H9 (cell line): ENCODE data around the gene SRP72. TPM values are rescaled to one million over a fixed set of nuclear protein-coding genes. Genes with fewer than 3 reads are reported as not detected.

Experiments used
- DNase-seq: peaks from one replicate; pipeline ENCODE4 v3.0.0-alpha.2; 2017
- H2AFZ ChIP-seq: one replicate; pipeline ENCODE4 v1.6.1; 2013; ENCODE audit warnings: mild to moderate bottlenecking, low read length, control low read depth, moderate library complexity
- H2AK5ac ChIP-seq: 2 replicates; pipeline ENCODE4 v1.6.1; 2013; ENCODE audit warnings: low read length, control low read depth, mixed read lengths; ENCODE audit not compliant: insufficient read length
- H2BK120ac ChIP-seq: one replicate; pipeline ENCODE4 v1.6.1; 2013; ENCODE audit warnings: low read depth, mild to moderate bottlenecking, low read length, control low read depth, inconsistent platforms; ENCODE audit not compliant: poor library complexity, severe bottlenecking
- H2BK12ac ChIP-seq: 2 replicates; pipeline ENCODE4 v1.6.1; 2013; ENCODE audit warnings: low read length, control low read depth, mixed read lengths, low read depth; ENCODE audit not compliant: insufficient read length
- H2BK15ac ChIP-seq: 2 replicates; pipeline ENCODE4 v1.6.1; 2013; ENCODE audit warnings: low read depth, low read length, control low read depth
- H2BK20ac ChIP-seq: one replicate; pipeline ENCODE4 v1.6.1; 2013; ENCODE audit warnings: low read depth, mild to moderate bottlenecking, low read length, control low read depth, inconsistent platforms; ENCODE audit not compliant: poor library complexity, severe bottlenecking
- H2BK5ac ChIP-seq: 2 replicates; pipeline ENCODE4 v1.6.1; 2013; ENCODE audit warnings: low read length, control low read depth, mixed read lengths; ENCODE audit not compliant: insufficient read length
- H3K14ac ChIP-seq: 2 replicates; pipeline ENCODE4 v1.6.1; 2013; ENCODE audit warnings: low read length, control low read depth; ENCODE audit not compliant: insufficient read depth
- H3K18ac ChIP-seq: 2 replicates; pipeline ENCODE4 v1.6.1; 2013; ENCODE audit warnings: low read depth, mild to moderate bottlenecking, mixed read lengths, low read length, control low read depth; ENCODE audit not compliant: insufficient read length
- H3K23ac ChIP-seq: 2 replicates; pipeline ENCODE4 v1.6.1; 2013; ENCODE audit warnings: low read length, control low read depth, mixed read lengths, low read depth; ENCODE audit not compliant: insufficient read length
- H3K23me2 ChIP-seq: 2 replicates; pipeline ENCODE4 v1.6.1; 2013; ENCODE audit warnings: low read depth, mild to moderate bottlenecking, mixed read lengths, low read length, control low read depth; ENCODE audit not compliant: insufficient read length, poor library complexity, severe bottlenecking
- H3K27ac ChIP-seq: 2 replicates; pipeline ENCODE4 v1.5.1; 2013; ENCODE audit warnings: low read length, control low read depth, mixed read lengths, low read depth; ENCODE audit not compliant: insufficient read length
- H3K27me3 ChIP-seq: 2 replicates; pipeline ENCODE4 v1.6.1; 2013; ENCODE audit warnings: low read length, control low read depth, inconsistent platforms; ENCODE audit not compliant: insufficient read depth
- H3K4ac ChIP-seq: 2 replicates; pipeline ENCODE4 v1.6.1; 2013; ENCODE audit warnings: low read depth, mild to moderate bottlenecking, control low read depth, inconsistent platforms, low read length, moderate library complexity
- H3K4me1 ChIP-seq: 2 replicates; pipeline ENCODE4 v1.6.1; 2013; ENCODE audit warnings: low read length, control low read depth, inconsistent platforms; ENCODE audit not compliant: insufficient read depth
- H3K4me2 ChIP-seq: 2 replicates; pipeline ENCODE4 v1.6.1; 2013; ENCODE audit warnings: low read length, control low read depth, mixed read lengths; ENCODE audit not compliant: insufficient read length, insufficient read depth
- H3K56ac ChIP-seq: 2 replicates; pipeline ENCODE4 v1.6.1; 2013; ENCODE audit warnings: low read depth, mild to moderate bottlenecking, mixed read lengths, low read length, control low read depth; ENCODE audit not compliant: insufficient read length
- H3K79me1 ChIP-seq: 2 replicates; pipeline ENCODE4 v1.6.1; 2013; ENCODE audit warnings: low read depth, mild to moderate bottlenecking, moderate library complexity, low read length, control low read depth, inconsistent platforms; ENCODE audit not compliant: insufficient read depth, poor library complexity, severe bottlenecking
- H3K79me2 ChIP-seq: 2 replicates; pipeline ENCODE4 v1.6.1; 2013; ENCODE audit warnings: low read length, control low read depth, inconsistent platforms; ENCODE audit not compliant: insufficient read depth
- H3K9ac ChIP-seq: 2 replicates; pipeline ENCODE4 v1.6.1; 2013; ENCODE audit warnings: low read length, control low read depth, mixed read lengths; ENCODE audit not compliant: insufficient read length; ENCODE audit errors: extremely low read depth
- H3K9me3 ChIP-seq: one replicate; pipeline ENCODE4 v1.6.1; 2013; ENCODE audit warnings: low read depth, low read length, inconsistent platforms; ENCODE audit not compliant: control insufficient read depth
- H3T11ph ChIP-seq: one replicate; pipeline ENCODE4 v1.6.1; 2013; ENCODE audit warnings: mild to moderate bottlenecking, low read length, control low read depth, inconsistent platforms
- H4K20me1 ChIP-seq: one replicate; pipeline ENCODE4 v1.6.1; 2013; ENCODE audit not compliant: control insufficient read depth, insufficient read length, insufficient read depth
- H4K5ac ChIP-seq: 2 replicates; pipeline ENCODE4 v1.6.1; 2013; ENCODE audit warnings: low read depth, mild to moderate bottlenecking, mixed read lengths, low read length, control low read depth; ENCODE audit not compliant: insufficient read length
- H4K8ac ChIP-seq: replicated peaks from 2 replicates; pipeline ENCODE4 v1.6.1; 2013; ENCODE audit warnings: low read length, control low read depth, mixed read lengths, low read depth; ENCODE audit not compliant: insufficient read length
- H4K91ac ChIP-seq: 2 replicates; pipeline ENCODE4 v1.6.1; 2013; ENCODE audit warnings: low read depth, mild to moderate bottlenecking, moderate library complexity, mixed read lengths, low read length, control low read depth; ENCODE audit not compliant: insufficient read length
- H3K27ac Mint-ChIP-seq, 3 experiments: 2 replicates in 2 of 3; 3 replicates in 1 of 3; pipeline ENCODE4 v1.8.0; 2020 to 2021; ENCODE audit warnings: mixed read lengths in 3 of 3, mild to moderate bottlenecking in 1 of 3, moderate library complexity in 1 of 3
- H3K27me3 Mint-ChIP-seq: 2 replicates; pipeline ENCODE4 v1.8.0; 2021; ENCODE audit warnings: low read depth, mild to moderate bottlenecking, moderate library complexity, mixed read lengths
- H3K36me3 Mint-ChIP-seq, 3 experiments: 2 replicates in 2 of 3; 3 replicates in 1 of 3; pipeline ENCODE4 v1.8.0; 2020 to 2021; ENCODE audit warnings: low read depth in 3 of 3, mixed read lengths in 3 of 3; ENCODE audit not compliant: insufficient read depth in 1 of 3
- H3K4me1 Mint-ChIP-seq, 2 experiments: 2 replicates each; pipeline ENCODE4 v1.8.0; 2020; ENCODE audit warnings: mixed read lengths in 2 of 2
- H3K4me3 Mint-ChIP-seq, 2 experiments: 2 replicates in 1 of 2; 3 replicates in 1 of 2; pipeline ENCODE4 v1.8.0; 2020 to 2021; ENCODE audit warnings: mild to moderate bottlenecking in 2 of 2, mixed read lengths in 2 of 2, moderate library complexity in 1 of 2
- H3K9me3 Mint-ChIP-seq, 2 experiments: 2 replicates in 1 of 2; 3 replicates in 1 of 2; pipeline ENCODE4 v1.8.0; 2020; ENCODE audit warnings: mild to moderate bottlenecking in 2 of 2, mixed read lengths in 2 of 2, moderate library complexity in 1 of 2
- CTCF ChIP-seq: fragments of 200-600 bp; sonication (generic); conservative IDR thresholded peaks from 3 replicates; pipeline ENCODE4 v1.8.0; 2021; ENCODE audit warnings: antibody characterized with exemption, mild to moderate bottlenecking
- total RNA-seq: library from RNA; stranded (reverse); gene quantifications from 2 replicates; pipeline ENCODE4 v1.2.1, GENCODE V29; 2021

SRP72 gene
- total RNA-seq, 1 experiment from 2014 or later: 141 TPM

- Histone ChIP-seq H3K4me1 (no peaks in the 10 kb centered on the region), H3K79me2 (peaks cover 58% of the 10 kb centered on the region), H3K56ac (no peak overlapping the region), H4K91ac (no peak overlapping the region), H2BK120ac (no peak overlapping the region), H3K4ac (no peak overlapping the region), H3K27me3 (no peaks in the 10 kb centered on the region), H3K79me1 (no peaks in the 10 kb centered on the region), H4K5ac (no peak overlapping the region), H2AFZ (no peak overlapping the region), H3K23ac (no peak overlapping the region), H2BK12ac (no peak overlapping the region), H3K9me3 (no peaks in the 10 kb centered on the region), H3K18ac (no peak overlapping the region), H2BK5ac (no peak overlapping the region), H4K20me1 (peaks cover 4% of the 10 kb centered on the region), H3K27ac (no peak overlapping the region), H2BK20ac (no peak overlapping the region), H2AK5ac (no peak overlapping the region), H2BK15ac (no peak overlapping the region), H4K8ac (no peak overlapping the region), H3K14ac (no peak overlapping the region), H3K9ac (peak overlapping the region; percentile 42), H3K23me2 (peaks cover 4% of the 10 kb centered on the region), H3T11ph (no peak overlapping the region), H3K4me2 (peak overlapping the region; percentile 97)
- peaks cover 17 to 32% of the 10 kb centered on the region in 2 experiments for H3K4me1 Mint-ChIP-seq
- peaks cover 0 to 3% of the 10 kb centered on the region in 2 experiments; a peak in 2 of 5 replicates for H3K9me3 Mint-ChIP-seq
- peaks cover 5 to 17% (median 13%) of the 10 kb centered on the region in 3 experiments for H3K36me3 Mint-ChIP-seq
- no peak for DNase-seq
- H3K27ac Mint-ChIP-seq: peak overlapping the region in 1 of 3 experiments; percentile 88; a peak in 1 of 7 replicates
- no peak for TF ChIP-seq CTCF
- H3K4me3 Mint-ChIP-seq: peak overlapping the region; percentile 97 to 100
- H3K27me3 Mint-ChIP-seq: peaks cover 1% of the 10 kb centered on the region; the same call in 1 of the 2 replicates
Measured at GRCh38 chr4:56433280-56433679, 34.1 kb upstream of the SRP72 start.
